HepG2 (cell line): Measurements from ENCODE around the gene CAPN3. TPM values are rescaled to one million over a fixed set of nuclear protein-coding genes. Genes with fewer than 3 reads are reported as not detected.

Experiments
- ATAC-seq: fragments of 200-7000 bp; cut with Tn5 transposase; 3 replicates; pipeline ENCODE4 v1.9.1; 2020; ENCODE audit warnings: mild to moderate bottlenecking, moderate library complexity
- BruUV-seq: library from RNA; stranded (reverse); fragments of 400-500 nt; replicated peaks from 2 replicates; lab custom pipeline; 2021; lab: Mats Ljungman, UMichigan
- CTCF ChIA-PET: fragments of 300-600 bp; formaldehyde crosslinking; extraction: SDS; loops from one replicate; lab custom pipeline; 2021; ENCODE audit warnings: low total read pairs, inconsistent platforms, low intra/inter-chr PET ratio; lab: Yijun Ruan, JAX
- POLR2A ChIA-PET: fragments of 350-600 bp; sonication (Branson Sonifier 250); formaldehyde crosslinking; loops from one replicate; lab custom pipeline; 2020; ENCODE audit warnings: antibody characterized with exemption, inconsistent platforms; lab: Yijun Ruan, JAX
- DNase-seq: peaks from one replicate; pipeline ENCODE4 v3.0.0-alpha.2; 2015; ENCODE audit warnings: low spot score
- FAIRE-seq: peaks from 3 replicates; lab custom pipeline; 2011; peaks lifted over from hg19 to GRCh38; lab: Jason Lieb, UNC
- H2AFZ ChIP-seq: one replicate; pipeline ENCODE4 v1.6.1; 2011; ENCODE audit warnings: low read length, inconsistent platforms
- H3K27ac ChIP-seq: fragments of 300-600 bp; 3 replicates; pipeline ENCODE4 v1.8.0; 2011; ENCODE audit warnings: mixed run types, mild to moderate bottlenecking, mixed read lengths, low read length, inconsistent platforms; ENCODE audit not compliant: insufficient read depth; ENCODE audit errors: extremely low read length
- H3K27me3 ChIP-seq, 2 experiments: fragments of 200-600 bp in 1 of 2; 2 replicates in 1 of 2; 3 replicates in 1 of 2; pipeline versions ENCODE4 v1.6.0 to v1.8.0; 2011; ENCODE audit warnings: low read length in 2 of 2, mild to moderate bottlenecking in 2 of 2, moderate library complexity in 2 of 2, inconsistent platforms in 1 of 2; ENCODE audit not compliant: insufficient read depth in 2 of 2, control insufficient read depth in 1 of 2
- H3K36me3 ChIP-seq, 2 experiments: fragments of 200-600 bp in 1 of 2; replicated peaks in 1 of 2; 2 replicates in 1 of 2; 3 replicates in 1 of 2; pipeline versions ENCODE4 v1.5.1 to v1.8.0; 2011; ENCODE audit warnings: low read length in 2 of 2, inconsistent platforms in 1 of 2; ENCODE audit not compliant: insufficient read depth in 2 of 2, control insufficient read depth in 1 of 2
- H3K4me1 ChIP-seq: 2 replicates; pipeline ENCODE4 v1.5.1; 2012; ENCODE audit warnings: low read length, inconsistent platforms; ENCODE audit not compliant: insufficient read depth
- H3K4me2 ChIP-seq: 2 replicates; pipeline ENCODE4 v1.6.0; 2011; ENCODE audit warnings: low read depth, low read length, inconsistent platforms
- H3K4me3 ChIP-seq, 3 experiments: fragments of 200-600 bp in 1 of 3; sonication (generic), shearing (Covaris generic) in 1 of 3; replicated peaks in 1 of 3; 2 replicates each; pipeline ENCODE4 v1.5.1; 2011 to 2016; ENCODE audit warnings: low read length in 3 of 3, inconsistent platforms in 2 of 3, low read depth in 2 of 3, mild to moderate bottlenecking in 2 of 3, control low read depth in 1 of 3, mixed read lengths in 1 of 3; ENCODE audit not compliant: insufficient read depth in 1 of 3
- H3K79me2 ChIP-seq: one replicate; pipeline ENCODE4 v1.6.1; 2011; ENCODE audit warnings: low read length, inconsistent platforms; ENCODE audit not compliant: insufficient read depth
- H3K9ac ChIP-seq: 2 replicates; pipeline ENCODE4 v1.6.0; 2011; ENCODE audit warnings: mild to moderate bottlenecking, low read depth, low read length, inconsistent platforms; ENCODE audit not compliant: insufficient read depth
- H3K9me3 ChIP-seq: 2 replicates; pipeline ENCODE4 v1.5.1; 2012; ENCODE audit warnings: mild to moderate bottlenecking, low read length
- H4K20me1 ChIP-seq: 2 replicates; pipeline ENCODE4 v1.6.0; 2011; ENCODE audit warnings: inconsistent platforms, mild to moderate bottlenecking, low read length, moderate library complexity; ENCODE audit not compliant: insufficient read depth
- CREB1 ChIP-seq, 2 experiments: fragments of 450-650 bp in 1 of 2; IDR thresholded peaks; 2 replicates each; pipeline ENCODE4 v1.6.1; 2016 to 2017; ENCODE audit warnings: control low read depth in 1 of 2, mild to moderate bottlenecking in 1 of 2, missing compliant biosample characterization in 1 of 2, missing genetic modification characterization in 1 of 2
- GATAD2A ChIP-seq: IDR thresholded peaks from 2 replicates; pipeline ENCODE4 v1.6.1; 2016
- JARID2 ChIP-seq: sonication (generic); formaldehyde crosslinking; IDR thresholded peaks from 2 replicates; pipeline ENCODE4 v1.8.1; 2023; ENCODE audit warnings: missing genetic modification reagents, inconsistent platforms; ENCODE audit not compliant: insufficient replicate concordance
- KDM5B ChIP-seq: sonication (generic); formaldehyde crosslinking; IDR thresholded peaks from 2 replicates; pipeline ENCODE4 v1.4.0; 2020; ENCODE audit warnings: missing genetic modification reagents, mild to moderate bottlenecking, borderline replicate concordance
- MIXL1 ChIP-seq: IDR thresholded peaks from 2 replicates; pipeline ENCODE4 v1.6.1; 2016
- SIN3A ChIP-seq: IDR thresholded peaks from 2 replicates; pipeline ENCODE4 v1.6.1; 2011; ENCODE audit warnings: low read depth, mild to moderate bottlenecking, control low read depth, low read length, borderline replicate concordance
- SMYD3 ChIP-seq: sonication (generic); formaldehyde crosslinking; IDR thresholded peaks from 2 replicates; pipeline ENCODE4 v1.8.1; 2023; ENCODE audit warnings: mild to moderate bottlenecking, missing genetic modification reagents
- THAP7 ChIP-seq: sonication (generic); formaldehyde crosslinking; IDR thresholded peaks from 2 replicates; pipeline ENCODE4 v1.8.1; 2023; ENCODE audit warnings: mild to moderate bottlenecking, missing genetic modification reagents
- ZNF572 ChIP-seq: sonication (generic); formaldehyde crosslinking; IDR thresholded peaks from 2 replicates; pipeline ENCODE4 v1.5.1; 2020; ENCODE audit warnings: mild to moderate bottlenecking, missing genetic modification reagents
- ZNF652 ChIP-seq: IDR thresholded peaks from 2 replicates; pipeline ENCODE4 v1.6.1; 2016; ENCODE audit warnings: low read depth, borderline replicate concordance
- ZSCAN9 ChIP-seq: IDR thresholded peaks from 2 replicates; pipeline ENCODE4 v1.6.1; 2016; ENCODE audit warnings: borderline replicate concordance
- WGBS: methylation state at CpG from one replicate; pipeline ENCODE4 v1.1.6; 2017; ENCODE audit warnings: low lambda C conversion rate; 5-methylcytosine and 5-hydroxymethylcytosine counted together
- in situ Hi-C: cut with HindIII; loops from 2 replicates; pipeline ENCODE4 v1.10.0; 2017; ENCODE audit warnings: low pct_unique_long_range_greater_than_20kb; ENCODE audit not compliant: extremely low pct_ligation_motif_present
- intact Hi-C: fragments of 100-400 bp; cut with micrococcal nuclease; formaldehyde crosslinking; loops from one replicate; pipeline ENCODE4 v1.10.0; 2022; ENCODE audit not compliant: unreplicated experiment
- polyA plus RNA-seq, 8 experiments: library from polyadenylated mRNA; depleted of rRNA in 3 of 8; stranded (reverse) in 7 of 8; unstranded in 1 of 8; fragments of >200 nt; fragmentation: Illumina TruSeq in 4 of 8; extraction: Trizol in 4 of 8; gene quantifications; 2 replicates each; pipeline versions ENCODE4 v1.2.1 to v1.2.3, GENCODE V29; 2011 to 2016; ENCODE audit warnings: low read depth in 4 of 8, missing spikeins in 1 of 8, mixed read lengths in 1 of 8; ENCODE audit not compliant: insufficient read depth in 1 of 8
- total RNA-seq, 5 experiments: library from RNA; depleted of rRNA; stranded (reverse); fragments of >200 nt; fragmentation: Illumina TruSeq; extraction: Trizol; gene quantifications; 2 replicates each; pipeline ENCODE4 v1.2.3, GENCODE V29; 2016; ENCODE audit warnings: low read depth in 1 of 5
- TF ChIP-seq, protein P1 (sequence below): sonication (generic); formaldehyde crosslinking; IDR thresholded peaks from 2 replicates; pipeline ENCODE4 v1.5.1; 2020; ENCODE audit warnings: mild to moderate bottlenecking, missing genetic modification reagents, moderate library complexity
- TF ChIP-seq, protein P2 (sequence below): sonication (generic); formaldehyde crosslinking; conservative IDR thresholded peaks from 2 replicates; pipeline ENCODE4 v1.4.0; 2020; ENCODE audit warnings: missing genetic modification reagents

Gene CAPN3
- total and polyA plus RNA-seq, 2 of the 13 experiments (the other 11 are each of a cell fraction or from before 2014, with no cell fraction given) = 1.3 to 4.6 TPM

DNA sequence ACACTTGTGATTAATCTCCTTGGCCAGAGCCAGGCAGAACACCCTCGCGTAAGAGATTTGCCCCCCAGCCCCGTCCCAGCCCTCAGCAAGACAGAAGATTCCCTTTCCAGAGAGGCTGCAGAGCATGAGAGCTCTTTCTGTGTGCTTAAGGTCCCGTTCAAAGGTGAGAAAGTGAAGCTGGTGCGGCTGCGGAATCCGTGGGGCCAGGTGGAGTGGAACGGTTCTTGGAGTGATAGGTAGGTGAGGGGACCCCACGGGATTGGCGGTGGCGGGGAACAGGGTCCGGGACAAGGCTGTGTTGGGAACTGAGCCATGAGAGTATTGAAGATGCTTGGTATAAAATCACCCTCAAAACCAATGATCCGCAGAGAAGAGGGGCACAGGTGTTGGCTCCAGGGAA lies 34.8 kb downstream of the CAPN3 start:
- Histone ChIP-seq H3K4me1 (peaks cover 58% of the 10 kb centered on the region), H4K20me1 (no peaks in the 10 kb centered on the region), H2AFZ (no peak overlapping the region), H3K79me2 (no peaks in the 10 kb centered on the region), H3K27me3 (no peaks in the 10 kb centered on the region), H3K4me2 (no peak overlapping the region), H3K27ac (peak overlapping the region; percentile 27), H3K4me3 (no peak overlapping the region), H3K36me3 (no peaks in the 10 kb centered on the region), H3K9me3 (no peaks in the 10 kb centered on the region), H3K9ac (no peak overlapping the region)
- TF ChIP-seq JARID2 (CRISPR knock-in tag) (no peak), SIN3A (no peak)
- TF ChIP-seq, protein P1, sequence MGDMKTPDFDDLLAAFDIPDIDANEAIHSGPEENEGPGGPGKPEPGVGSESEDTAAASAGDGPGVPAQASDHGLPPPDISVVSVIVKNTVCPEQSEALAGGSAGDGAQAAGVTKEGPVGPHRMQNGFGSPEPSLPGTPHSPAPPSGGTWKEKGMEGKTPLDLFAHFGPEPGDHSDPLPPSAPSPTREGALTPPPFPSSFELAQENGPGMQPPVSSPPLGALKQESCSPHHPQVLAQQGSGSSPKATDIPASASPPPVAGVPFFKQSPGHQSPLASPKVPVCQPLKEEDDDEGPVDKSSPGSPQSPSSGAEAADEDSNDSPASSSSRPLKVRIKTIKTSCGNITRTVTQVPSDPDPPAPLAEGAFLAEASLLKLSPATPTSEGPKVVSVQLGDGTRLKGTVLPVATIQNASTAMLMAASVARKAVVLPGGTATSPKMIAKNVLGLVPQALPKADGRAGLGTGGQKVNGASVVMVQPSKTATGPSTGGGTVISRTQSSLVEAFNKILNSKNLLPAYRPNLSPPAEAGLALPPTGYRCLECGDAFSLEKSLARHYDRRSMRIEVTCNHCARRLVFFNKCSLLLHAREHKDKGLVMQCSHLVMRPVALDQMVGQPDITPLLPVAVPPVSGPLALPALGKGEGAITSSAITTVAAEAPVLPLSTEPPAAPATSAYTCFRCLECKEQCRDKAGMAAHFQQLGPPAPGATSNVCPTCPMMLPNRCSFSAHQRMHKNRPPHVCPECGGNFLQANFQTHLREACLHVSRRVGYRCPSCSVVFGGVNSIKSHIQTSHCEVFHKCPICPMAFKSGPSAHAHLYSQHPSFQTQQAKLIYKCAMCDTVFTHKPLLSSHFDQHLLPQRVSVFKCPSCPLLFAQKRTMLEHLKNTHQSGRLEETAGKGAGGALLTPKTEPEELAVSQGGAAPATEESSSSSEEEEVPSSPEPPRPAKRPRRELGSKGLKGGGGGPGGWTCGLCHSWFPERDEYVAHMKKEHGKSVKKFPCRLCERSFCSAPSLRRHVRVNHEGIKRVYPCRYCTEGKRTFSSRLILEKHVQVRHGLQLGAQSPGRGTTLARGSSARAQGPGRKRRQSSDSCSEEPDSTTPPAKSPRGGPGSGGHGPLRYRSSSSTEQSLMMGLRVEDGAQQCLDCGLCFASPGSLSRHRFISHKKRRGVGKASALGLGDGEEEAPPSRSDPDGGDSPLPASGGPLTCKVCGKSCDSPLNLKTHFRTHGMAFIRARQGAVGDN (CRISPR knock-in tag) = peak; percentile 28
- ChIA-PET CTCF (no interaction called here), POLR2A (no interaction called here)
- in situ Hi-C loops (no loop called here), intact Hi-C loops (no loop called here)
- DNase-seq = no peak
- WGBS = 73% methylated on average over 13 of the region's 13 CpGs
- BruUV-seq = no TSS peak
- no peak for ATAC-seq
- no peak for FAIRE-seq

- Histone ChIP-seq H2AFZ (no peak overlapping the region), H3K4me2 (no peak overlapping the region), H3K27ac (no peak overlapping the region), H3K9ac (no peak overlapping the region), H3K36me3 (no peaks in the 10 kb centered on the region), H3K4me1 (peaks cover 48% of the 10 kb centered on the region), H3K79me2 (no peaks in the 10 kb centered on the region), H4K20me1 (no peaks in the 10 kb centered on the region), H3K9me3 (no peaks in the 10 kb centered on the region), H3K27me3 (no peaks in the 10 kb centered on the region), H3K4me3 (no peak overlapping the region)
- CTCF ChIA-PET = no interaction called here
- WGBS = 54% methylated on average over 1 of the region's 1 CpG
- ATAC-seq (no peak), FAIRE-seq (no peak), DNase-seq (no peak)
- intact Hi-C loops = no loop called here
- BruUV-seq = no TSS peak
- POLR2A ChIA-PET = no interaction called here
- in situ Hi-C loops = no loop called here
- TF ChIP-seq SMYD3 (CRISPR knock-in tag) = no peak
- no peak for TF ChIP-seq MIXL1 (CRISPR knock-in tag)
- no peak for TF ChIP-seq ZSCAN9
- no peak for TF ChIP-seq GATAD2A (CRISPR knock-in tag)
- TF ChIP-seq THAP7 (CRISPR knock-in tag) = no peak
- TF ChIP-seq, protein P2, sequence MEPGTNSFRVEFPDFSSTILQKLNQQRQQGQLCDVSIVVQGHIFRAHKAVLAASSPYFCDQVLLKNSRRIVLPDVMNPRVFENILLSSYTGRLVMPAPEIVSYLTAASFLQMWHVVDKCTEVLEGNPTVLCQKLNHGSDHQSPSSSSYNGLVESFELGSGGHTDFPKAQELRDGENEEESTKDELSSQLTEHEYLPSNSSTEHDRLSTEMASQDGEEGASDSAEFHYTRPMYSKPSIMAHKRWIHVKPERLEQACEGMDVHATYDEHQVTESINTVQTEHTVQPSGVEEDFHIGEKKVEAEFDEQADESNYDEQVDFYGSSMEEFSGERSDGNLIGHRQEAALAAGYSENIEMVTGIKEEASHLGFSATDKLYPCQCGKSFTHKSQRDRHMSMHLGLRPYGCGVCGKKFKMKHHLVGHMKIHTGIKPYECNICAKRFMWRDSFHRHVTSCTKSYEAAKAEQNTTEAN (CRISPR knock-in tag) = no peak
- TF ChIP-seq KDM5B (CRISPR knock-in tag) = no peak
- TF ChIP-seq ZNF652 (CRISPR knock-in tag) = no peak
- no peak for TF ChIP-seq CREB1 (IDR thresholded peaks at IDR 0.05)
- TF ChIP-seq CREB1 (CRISPR knock-in tag; IDR thresholded peaks at IDR 0.05) = no peak
- no peak for TF ChIP-seq ZNF572 (CRISPR knock-in tag)
Observed at GRCh38 chr15:42395838-42396237, 36.5 kb downstream of the CAPN3 start.
